ENCODE measurements around the gene RTN3. TPM values are rescaled to one million over a fixed set of nuclear protein-coding genes. Genes with fewer than 3 reads are reported as not detected.
"Not testable (repeated sequence)": the region's sequence is repeated elsewhere in the genome, so short reads cannot be mapped to it uniquely, and the experiment has no call there.

RTN3 gene
- 96.8 and 102 TPM in 2 replicates for total RNA-seq

DNA sequence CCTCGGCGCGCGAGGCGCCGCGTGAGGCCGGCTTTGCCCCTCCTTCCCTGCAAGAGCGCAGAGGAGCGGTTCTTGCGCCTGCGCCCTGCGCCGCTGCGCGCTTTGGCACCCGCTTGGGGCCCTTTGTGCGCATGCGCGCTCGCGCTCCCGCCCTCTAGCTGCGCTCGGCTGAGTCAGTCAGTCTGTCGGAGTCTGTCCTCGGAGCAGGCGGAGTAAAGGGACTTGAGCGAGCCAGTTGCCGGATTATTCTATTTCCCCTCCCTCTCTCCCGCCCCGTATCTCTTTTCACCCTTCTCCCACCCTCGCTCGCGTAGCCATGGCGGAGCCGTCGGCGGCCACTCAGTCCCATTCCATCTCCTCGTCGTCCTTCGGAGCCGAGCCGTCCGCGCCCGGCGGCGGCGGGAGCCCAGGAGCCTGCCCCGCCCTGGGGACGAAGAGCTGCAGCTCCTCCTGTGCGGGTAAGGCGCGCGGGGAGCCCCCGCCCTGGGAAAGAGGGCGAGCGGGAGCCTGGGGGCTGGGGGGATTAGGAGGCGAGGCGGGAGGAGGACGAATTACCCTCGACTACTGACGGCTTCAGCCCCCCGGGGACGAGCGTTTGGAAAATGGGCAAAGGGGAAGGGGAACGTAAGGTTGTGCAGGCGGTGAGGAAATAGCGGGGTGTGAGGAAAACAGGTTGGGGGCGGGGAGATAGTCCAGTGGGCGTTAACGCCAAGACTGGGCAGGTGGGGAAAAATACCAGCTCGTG is at the start of gene RTN3:
Gene RTN3, plus strand, starts transcription at position 180 of the 745 bp plus-strand sequence. Its CDS starts 137 bp downstream, at position 317.
- DNase-seq (ENCODE audit: extremely low read depth, low read depth, low spot score) = no peak

DNA sequence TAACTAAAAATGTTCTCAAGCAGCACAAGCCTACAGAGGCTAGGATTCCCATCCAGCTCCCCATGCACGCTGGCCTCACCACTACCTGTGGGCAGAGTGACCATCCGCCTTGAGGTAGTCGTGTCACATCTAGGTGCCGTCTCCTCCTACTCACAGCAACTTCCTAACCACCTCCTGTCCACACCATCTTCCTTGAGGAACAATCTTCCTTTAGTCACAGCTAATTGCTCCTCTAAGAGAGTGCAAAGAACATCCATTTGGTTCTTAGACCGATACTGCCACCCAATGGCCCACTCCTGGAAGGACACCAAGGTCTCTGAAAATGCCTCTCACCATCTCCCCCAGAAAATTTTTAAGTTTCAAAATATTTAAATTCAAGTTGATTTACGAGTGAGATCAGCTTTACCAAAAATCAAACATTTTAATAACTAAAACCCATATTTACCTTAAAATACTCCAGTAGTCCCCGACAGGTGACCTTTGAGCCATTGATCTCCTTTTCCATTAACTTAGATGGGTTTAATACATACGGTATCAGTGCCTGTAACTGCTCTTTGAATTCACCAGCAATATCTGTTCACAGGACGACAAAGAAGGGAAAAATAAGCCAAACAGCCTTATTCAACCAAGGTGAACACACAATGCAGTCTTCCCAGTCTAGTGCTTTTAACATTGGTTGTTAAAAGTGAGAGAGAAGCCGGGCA is 45.4 kb upstream of the RTN3 start:
- peak; percentile 16 for DNase-seq (ENCODE audit: extremely low read depth, low read depth, low spot score)

- DNase-seq (ENCODE audit: extremely low read depth, low read depth, low spot score) = not testable (repeated sequence)
Measured at GRCh38 chr11:63638436-63638835, 42.9 kb upstream of the RTN3 start.

- no peak for DNase-seq (ENCODE audit: extremely low read depth, low read depth, low spot score)
Measured at GRCh38 chr11:63639199-63639832, 42.0 kb upstream of the RTN3 start.

GRCh38 chr11:63641727-63642126 is 39.6 kb upstream of the RTN3 start:
- DNase-seq (ENCODE audit: extremely low read depth, low read depth, low spot score) = no peak

- DNase-seq (ENCODE audit: extremely low read depth, low read depth, low spot score) = no peak
Measured at GRCh38 chr11:63643205-63643604, 38.1 kb upstream of the RTN3 start.

GRCh38 chr11:63652671-63653070 is 28.6 kb upstream of the RTN3 start:
- no peak for DNase-seq (ENCODE audit: extremely low read depth, low read depth, low spot score)

GRCh38 chr11:63660972-63661371 is 20.3 kb upstream of the RTN3 start:
- DNase-seq (ENCODE audit: extremely low read depth, low read depth, low spot score) = no peak

GRCh38 chr11:63663809-63664208 is 17.5 kb upstream of the RTN3 start:
- DNase-seq (ENCODE audit: extremely low read depth, low read depth, low spot score) = no peak

DNA sequence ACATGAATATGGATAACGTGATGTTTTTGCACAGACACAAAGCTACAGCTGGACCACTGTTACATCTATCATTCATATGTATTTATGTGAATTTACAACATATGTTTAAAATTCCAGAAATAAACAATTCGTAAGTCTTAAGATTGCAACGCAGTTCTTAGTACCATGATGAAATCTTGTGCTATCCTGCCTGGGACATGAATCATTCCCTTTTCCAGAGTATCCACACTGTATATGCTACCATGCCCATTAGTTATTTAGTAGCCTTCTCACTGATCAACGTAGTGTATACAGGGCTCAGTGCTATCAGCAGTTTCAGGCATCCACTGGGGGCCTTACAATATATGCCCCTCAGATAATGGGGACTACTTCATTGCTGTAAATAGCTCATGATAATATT is 14.4 kb upstream of the RTN3 start:
- DNase-seq (ENCODE audit: extremely low read depth, low read depth, low spot score) = no peak

DNA sequence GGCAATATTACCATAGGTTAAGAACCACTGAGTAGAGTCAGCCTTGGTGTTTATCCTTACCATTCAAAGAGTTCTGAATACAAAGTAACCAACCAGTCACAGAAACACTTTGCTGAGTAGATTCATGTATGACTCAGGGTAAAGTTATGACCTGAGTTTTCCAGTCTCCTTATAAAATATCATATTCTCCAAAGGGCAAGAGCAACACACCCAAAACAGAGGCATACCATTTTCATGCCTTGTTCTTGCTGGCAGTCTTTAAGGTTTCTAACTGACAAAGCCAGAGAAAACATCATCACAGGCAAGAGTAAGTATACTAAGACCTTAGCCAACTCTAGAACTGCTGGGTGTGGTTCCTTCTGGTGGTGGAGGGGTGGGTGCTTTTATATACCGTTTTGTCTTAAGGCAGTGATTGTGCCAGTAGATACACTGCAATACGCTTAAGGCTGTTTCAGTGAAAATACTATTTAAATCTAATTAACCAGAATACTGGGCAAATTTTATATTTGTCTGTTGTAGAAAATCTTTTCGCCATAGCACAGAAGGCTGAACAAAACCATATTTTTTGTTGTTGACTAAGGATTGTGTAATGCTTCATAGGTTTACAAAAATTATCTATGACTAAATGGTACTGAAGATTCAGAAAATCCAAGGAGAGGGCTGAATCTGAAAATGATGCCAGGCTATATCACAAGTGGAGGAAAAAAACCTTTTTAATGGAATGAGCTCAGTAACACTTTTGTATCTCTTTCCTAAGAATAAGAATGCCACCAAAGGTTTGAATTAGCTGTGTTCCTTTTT is 13.1 kb upstream of the RTN3 start:
- DNase-seq (ENCODE audit: extremely low read depth, low read depth, low spot score) = no peak

GRCh38 chr11:63670096-63670432 is 11.2 kb upstream of the RTN3 start:
- DNase-seq (ENCODE audit: extremely low read depth, low read depth, low spot score) = no peak

DNA sequence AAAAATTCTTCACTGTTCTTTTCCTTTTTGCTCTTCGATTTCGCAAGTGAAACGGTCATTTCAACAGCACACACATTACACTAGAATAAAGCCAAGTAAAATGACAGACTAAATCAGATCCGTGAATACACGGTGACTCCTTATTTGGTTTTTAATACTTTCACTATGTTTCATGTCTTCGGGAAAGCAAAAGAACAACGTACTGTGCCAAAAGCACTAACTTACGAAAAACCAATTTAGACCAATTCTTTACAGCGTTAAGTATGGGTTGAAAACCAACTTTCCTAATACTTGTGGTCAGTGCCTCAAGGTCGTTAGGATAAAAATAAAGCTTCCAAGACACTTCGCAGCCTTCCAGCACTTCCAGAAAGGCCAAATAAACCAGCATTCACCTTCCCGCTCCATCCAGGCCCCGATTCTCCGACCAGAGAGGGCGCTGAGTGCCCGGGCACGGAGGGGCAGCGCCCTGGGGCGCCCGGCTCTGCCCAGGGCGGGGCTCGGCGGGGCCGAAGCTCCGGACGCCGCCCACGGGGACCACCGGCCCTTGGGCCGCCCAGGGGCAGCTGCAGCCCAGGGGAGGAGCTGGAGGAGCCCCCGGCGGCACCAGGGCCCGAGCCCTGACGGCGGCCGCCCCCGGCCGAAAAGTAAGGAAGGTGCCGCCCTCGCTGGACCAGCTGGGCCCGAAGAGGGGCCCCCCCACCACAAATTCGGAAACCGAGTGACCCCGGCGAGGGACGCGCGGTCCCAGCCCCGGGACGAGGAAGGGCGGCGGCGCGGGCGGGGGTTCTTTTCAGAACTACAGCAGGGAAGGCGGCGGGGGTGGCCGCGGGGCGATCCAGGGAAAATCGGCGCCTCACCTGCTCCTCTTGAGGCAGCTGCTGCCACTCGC is 10.6 kb upstream of the RTN3 start:
- DNase-seq (ENCODE audit: extremely low read depth, low read depth, low spot score) = no peak

DNA sequence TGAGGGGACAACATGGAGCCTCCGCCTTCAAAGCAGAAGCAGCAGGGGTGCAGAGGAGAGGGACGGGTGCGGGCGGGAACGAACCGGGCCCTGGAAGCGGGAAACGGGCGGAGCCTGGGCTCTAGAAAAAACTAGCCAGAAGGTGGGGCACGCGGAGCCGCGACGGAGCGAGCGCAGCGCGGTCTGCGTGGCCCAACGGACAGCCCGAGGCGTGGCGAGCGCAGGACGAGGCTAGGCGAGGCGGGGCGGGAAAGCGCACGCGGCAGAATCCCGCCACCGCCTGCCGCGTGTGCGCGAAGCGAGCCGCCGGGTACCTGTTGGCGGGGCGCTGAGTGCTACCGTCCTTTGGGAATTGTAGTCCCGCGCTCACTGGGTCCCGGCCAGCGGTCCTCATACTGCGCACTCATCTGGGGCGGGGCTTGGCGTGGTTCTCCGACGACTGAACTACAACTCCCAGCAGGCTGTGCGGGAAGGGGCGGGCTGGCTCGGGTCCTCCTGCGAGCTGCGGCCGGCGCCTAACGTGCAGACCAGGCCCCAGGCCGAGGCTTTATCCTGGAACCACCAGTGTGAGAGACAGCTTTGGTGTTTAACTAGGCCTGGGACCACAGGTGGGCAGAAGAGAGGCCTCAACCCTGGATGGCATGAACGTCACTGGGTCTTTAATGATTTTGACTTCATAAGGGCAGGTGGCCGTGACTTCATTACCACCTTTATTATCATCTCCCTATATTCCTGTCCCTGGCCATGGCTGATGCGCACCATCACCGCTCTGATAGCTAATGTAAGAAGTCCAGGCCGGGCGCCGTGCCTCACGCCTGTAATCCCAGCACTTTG is 9.8 kb upstream of the RTN3 start, which contains the start of gene ATL3:
Gene ATL3, minus strand, starts transcription at position 55 of the 834 bp plus-strand sequence. Its CDS starts 41 bp downstream, at position 14.
- DNase-seq (ENCODE audit: extremely low read depth, low read depth, low spot score) = no peak

GRCh38 chr11:63672156-63672463 is 9.2 kb upstream of the RTN3 start:
- DNase-seq (ENCODE audit: extremely low read depth, low read depth, low spot score) = no peak

GRCh38 chr11:63672936-63673539 is 8.3 kb upstream of the RTN3 start:
- no peak for DNase-seq (ENCODE audit: extremely low read depth, low read depth, low spot score)

DNA sequence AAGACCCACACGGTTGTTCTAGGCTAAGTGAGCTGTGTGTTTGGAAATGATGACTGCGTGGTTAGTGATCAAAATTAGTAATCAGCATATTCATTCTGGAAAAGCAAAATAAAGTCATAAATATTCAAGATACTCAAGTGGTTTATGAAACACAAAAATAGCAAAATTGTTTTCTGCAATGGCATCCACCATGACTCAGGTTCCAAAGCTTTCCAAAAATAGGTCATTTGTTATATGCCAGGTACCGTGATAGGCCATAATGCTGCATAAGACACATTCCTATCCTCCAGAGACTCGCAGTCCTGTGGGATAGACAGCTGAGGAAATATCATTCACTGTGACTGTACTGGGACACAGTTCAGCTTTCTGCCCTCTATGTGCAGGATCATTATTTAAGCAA is 7.7 kb upstream of the RTN3 start:
- DNase-seq (ENCODE audit: extremely low read depth, low read depth, low spot score) = no peak

- no peak for DNase-seq (ENCODE audit: extremely low read depth, low read depth, low spot score)
Measured at GRCh38 chr11:63680834-63681320, 423 bp upstream of the RTN3 start.
